NCI-H2081 (cell line): ENCODE results near the gene NTN5.

Experiments used
- DNase-seq, 2 experiments: peaks; one replicate each; lab custom pipeline; 2025; lab: John Stamatoyannopoulos, UW

Gene NTN5

GRCh38 chr19:48629599-48630295, 43.1 kb downstream of the NTN5 start:
- DNase-seq, result no peak

GRCh38 chr19:48629297-48629598, 43.6 kb downstream of the NTN5 start:
- DNase-seq, result no peak

GRCh38 chr19:48628486-48629296, 44.1 kb downstream of the NTN5 start:
- no peak for DNase-seq

- DNase-seq, result no peak
Measured at GRCh38 chr19:48627865-48628314, 44.9 kb downstream of the NTN5 start.

GRCh38 chr19:48627201-48627864, 45.5 kb downstream of the NTN5 start:
- DNase-seq, result no peak

- no peak for DNase-seq
Measured at GRCh38 chr19:48625891-48626327, 46.9 kb downstream of the NTN5 start.

GRCh38 chr19:48624791-48625723, 47.8 kb downstream of the NTN5 start:
- DNase-seq, result no peak

GRCh38 chr19:48624067-48624594, 48.7 kb downstream of the NTN5 start:
- DNase-seq, result peak; percentile 96 to 98

- no peak for DNase-seq
Measured at GRCh38 chr19:48623556-48624066, 49.2 kb downstream of the NTN5 start.

- no peak for DNase-seq
Measured at GRCh38 chr19:48619692-48620585, 52.9 kb downstream of the NTN5 start.

- DNase-seq, result peak; percentile 97 to 99
Measured at GRCh38 chr19:48618916-48619691, 53.7 kb downstream of the NTN5 start, which contains the start of the genes RPL18 and SPHK2. Gene RPL18 (minus strand): TSS chr19:48619178. CDS start chr19:48619143, 35 bp downstream. Gene SPHK2 (plus strand): TSS chr19:48619506. CDS start chr19:48620515, 1,009 bp downstream.

- DNase-seq, result no peak
Measured at GRCh38 chr19:48618278-48618915, 54.4 kb downstream of the NTN5 start.

GRCh38 chr19:48617146-48617937, 55.5 kb downstream of the NTN5 start:
- no peak for DNase-seq

- DNase-seq, result no peak
Measured at GRCh38 chr19:48616491-48617056, 56.2 kb downstream of the NTN5 start.

- peak in 1 of 2 experiments; percentile 16 for DNase-seq
Measured at GRCh38 chr19:48616041-48616436, 56.8 kb downstream of the NTN5 start.

- no peak for DNase-seq
Measured at GRCh38 chr19:48615231-48616040, 57.4 kb downstream of the NTN5 start.
